OCI-LY7 (cell line): ENCODE data around the gene CFDP1.

Experiments
- EZH2phosphoT487 ChIP-seq: fragments of 200-600 bp; sonication (generic); IDR thresholded peaks from 2 replicates; pipeline ENCODE4 v1.6.1; 2018; ENCODE audit warnings: low read depth, borderline replicate concordance, mild to moderate bottlenecking, mixed run types, antibody characterized with exemption, low read length, moderate library complexity, mixed read lengths
- TF ChIP-seq, protein P1 (sequence below): fragments of 200-600 bp; sonication (generic); conservative IDR thresholded peaks from 2 replicates; pipeline ENCODE4 v1.5.1; 2014; ENCODE audit warnings: mild to moderate bottlenecking, antibody characterized with exemption, low read length, moderate library complexity, mixed read lengths

DNA sequence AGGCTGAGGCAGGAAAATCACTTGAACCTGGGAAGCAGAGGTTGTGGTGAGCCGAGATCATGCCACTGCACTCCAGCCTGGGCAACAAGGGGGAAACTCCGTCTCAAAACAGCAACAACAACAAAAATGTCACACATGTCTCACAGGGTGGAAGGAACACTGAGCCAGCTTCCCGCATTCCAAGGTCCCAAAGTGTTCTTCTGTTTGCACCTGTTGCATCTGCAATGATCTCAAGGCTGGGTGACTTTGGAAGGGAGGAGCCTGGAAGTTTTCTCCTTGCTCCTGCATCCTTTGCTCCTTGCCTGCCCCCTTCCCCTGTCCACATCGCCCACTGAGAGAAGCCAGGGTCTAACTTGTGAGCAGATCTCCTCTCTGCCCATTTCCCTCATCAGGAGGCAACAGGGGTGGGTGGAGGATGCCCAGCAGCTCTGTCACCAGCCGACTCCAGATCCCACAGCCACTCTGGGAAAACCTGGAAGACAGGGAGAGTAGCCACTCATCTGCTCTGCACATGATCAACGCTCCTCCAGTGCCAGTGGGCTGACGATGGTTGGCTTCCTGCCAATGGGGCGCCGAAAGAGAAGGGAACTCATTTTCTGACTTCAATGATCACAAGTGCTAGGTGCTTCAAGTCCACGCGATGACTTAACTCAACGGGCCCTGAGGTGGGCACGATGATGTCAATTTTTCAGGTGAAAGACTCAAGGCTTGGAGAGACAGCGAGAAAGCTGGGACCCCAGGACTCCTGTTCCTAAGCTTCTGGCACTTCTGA is 49.3 kb upstream of the CFDP1 start:
- TF ChIP-seq, protein P1, sequence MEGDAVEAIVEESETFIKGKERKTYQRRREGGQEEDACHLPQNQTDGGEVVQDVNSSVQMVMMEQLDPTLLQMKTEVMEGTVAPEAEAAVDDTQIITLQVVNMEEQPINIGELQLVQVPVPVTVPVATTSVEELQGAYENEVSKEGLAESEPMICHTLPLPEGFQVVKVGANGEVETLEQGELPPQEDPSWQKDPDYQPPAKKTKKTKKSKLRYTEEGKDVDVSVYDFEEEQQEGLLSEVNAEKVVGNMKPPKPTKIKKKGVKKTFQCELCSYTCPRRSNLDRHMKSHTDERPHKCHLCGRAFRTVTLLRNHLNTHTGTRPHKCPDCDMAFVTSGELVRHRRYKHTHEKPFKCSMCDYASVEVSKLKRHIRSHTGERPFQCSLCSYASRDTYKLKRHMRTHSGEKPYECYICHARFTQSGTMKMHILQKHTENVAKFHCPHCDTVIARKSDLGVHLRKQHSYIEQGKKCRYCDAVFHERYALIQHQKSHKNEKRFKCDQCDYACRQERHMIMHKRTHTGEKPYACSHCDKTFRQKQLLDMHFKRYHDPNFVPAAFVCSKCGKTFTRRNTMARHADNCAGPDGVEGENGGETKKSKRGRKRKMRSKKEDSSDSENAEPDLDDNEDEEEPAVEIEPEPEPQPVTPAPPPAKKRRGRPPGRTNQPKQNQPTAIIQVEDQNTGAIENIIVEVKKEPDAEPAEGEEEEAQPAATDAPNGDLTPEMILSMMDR = no peak
- no peak for TF ChIP-seq EZH2phosphoT487
